D721Med (cell line): ENCODE measurements around the gene MMP7.

Experiments
- DNase-seq: peaks from one replicate; pipeline ENCODE4 v3.0.0; 2011; ENCODE audit warnings: low spot score; ENCODE audit not compliant: insufficient read length
- FAIRE-seq: peaks from 2 replicates; lab custom pipeline; 2011; peaks lifted over from hg19 to GRCh38; lab: Jason Lieb, UNC
- CTCF ChIP-seq: IDR thresholded peaks from 2 replicates; pipeline ENCODE4 v1.5.1; 2012; ENCODE audit warnings: mild to moderate bottlenecking, control low read depth; ENCODE audit not compliant: insufficient read depth; ENCODE audit errors: missing control alignments

Gene MMP7

GRCh38 chr11:102544594-102544993 is 14.0 kb upstream of the MMP7 start:
- DNase-seq (no peak), FAIRE-seq (no peak)

GRCh38 chr11:102539567-102539966 is 9.0 kb upstream of the MMP7 start:
- TF ChIP-seq CTCF, result no peak
- DNase-seq (no peak), FAIRE-seq (no peak)

More at GRCh38 chr11:102544594-102544993, 14.0 kb upstream of the MMP7 start:
- no peak for TF ChIP-seq CTCF

GRCh38 chr11:102538932-102539331 is 8.4 kb upstream of the MMP7 start:
- no peak for TF ChIP-seq CTCF
- DNase-seq, result no peak
- no peak for FAIRE-seq

- no peak for DNase-seq
- TF ChIP-seq CTCF, result no peak
- no peak for FAIRE-seq
Measured at GRCh38 chr11:102534261-102534872, 3.8 kb upstream of the MMP7 start.

GRCh38 chr11:102528618-102529017 is 1.9 kb downstream of the MMP7 start:
- no peak for TF ChIP-seq CTCF
- no peak for DNase-seq
- no peak for FAIRE-seq

GRCh38 chr11:102527684-102528083 is 2.9 kb downstream of the MMP7 start:
- no peak for TF ChIP-seq CTCF
- DNase-seq (no peak), FAIRE-seq (no peak)

GRCh38 chr11:102527041-102527440 is 3.5 kb downstream of the MMP7 start:
- FAIRE-seq, result no peak
- no peak for TF ChIP-seq CTCF
- DNase-seq, result no peak
